Measurements from ENCODE around the gene MS4A1.
"Not testable (repeated sequence)": the region's sequence is repeated elsewhere in the genome, so short reads cannot be mapped to it uniquely, and the experiment has no call there.

Gene MS4A1

GRCh38 chr11:60455531-60456042 lies at the start of gene MS4A1:
TSS of gene MS4A1 (plus strand) at chr11:60455847. CDS start at chr11:60462375, 6,528 bp downstream.
- DNase-seq = no peak

GRCh38 chr11:60420015-60420414 lies 35.6 kb upstream of the MS4A1 start:
- DNase-seq = no peak

- DNase-seq = no peak
Measured at GRCh38 chr11:60422609-60423008, 33.0 kb upstream of the MS4A1 start.

GRCh38 chr11:60428517-60428916 lies 27.1 kb upstream of the MS4A1 start:
- no peak for DNase-seq

- DNase-seq = no peak
Measured at GRCh38 chr11:60429272-60429671, 26.4 kb upstream of the MS4A1 start, which contains the start of gene MS4A5. TSS of gene MS4A5 (plus strand) at chr11:60429572. CDS start at chr11:60429675, 103 bp downstream.

GRCh38 chr11:60431251-60431650 lies 24.4 kb upstream of the MS4A1 start:
- no peak for DNase-seq

- DNase-seq = no peak
Measured at GRCh38 chr11:60433401-60433800, 22.2 kb upstream of the MS4A1 start.

GRCh38 chr11:60447070-60447469 lies 8.6 kb upstream of the MS4A1 start:
- DNase-seq = no peak

GRCh38 chr11:60447846-60448245 lies 7.8 kb upstream of the MS4A1 start:
- DNase-seq = no peak

GRCh38 chr11:60451185-60451584 lies 4.5 kb upstream of the MS4A1 start:
- DNase-seq = not testable (repeated sequence)

- DNase-seq = no peak
Measured at GRCh38 chr11:60454212-60454611, 1.4 kb upstream of the MS4A1 start.

GRCh38 chr11:60457576-60457975 lies 1.9 kb downstream of the MS4A1 start:
- DNase-seq = no peak

- no peak for DNase-seq
Measured at GRCh38 chr11:60459345-60459744, 3.7 kb downstream of the MS4A1 start.

- no peak for DNase-seq
Measured at GRCh38 chr11:60468829-60469228, 13.2 kb downstream of the MS4A1 start.

- no peak for DNase-seq
Measured at GRCh38 chr11:60469723-60470122, 14.1 kb downstream of the MS4A1 start.

GRCh38 chr11:60477035-60477445 lies 21.4 kb downstream of the MS4A1 start:
- DNase-seq = no peak

- DNase-seq = no peak
Measured at GRCh38 chr11:60482361-60482760, 26.7 kb downstream of the MS4A1 start.

- DNase-seq = no peak
Measured at GRCh38 chr11:60485987-60486386, 30.3 kb downstream of the MS4A1 start.

- no peak for DNase-seq
Measured at GRCh38 chr11:60492488-60493009, 36.9 kb downstream of the MS4A1 start, which contains the start of gene MS4A12. TSS of gene MS4A12 (plus strand) at chr11:60492778. CDS start at chr11:60497319, 4,541 bp downstream.

- no peak for DNase-seq
Measured at GRCh38 chr11:60493454-60493853, 37.8 kb downstream of the MS4A1 start.

- no peak for DNase-seq
Measured at GRCh38 chr11:60498399-60498798, 42.8 kb downstream of the MS4A1 start.

- DNase-seq = no peak
Measured at GRCh38 chr11:60498853-60499252, 43.2 kb downstream of the MS4A1 start.

- no peak for DNase-seq
Measured at GRCh38 chr11:60500276-60500910, 44.7 kb downstream of the MS4A1 start.

GRCh38 chr11:60502221-60502775 lies 46.7 kb downstream of the MS4A1 start:
- no peak for DNase-seq
